GM12875 (cell line): ENCODE results near the gene NCKAP5L.

Experiments
- H3K4me3 ChIP-seq: one replicate; pipeline ENCODE4 v1.5.1; 2011; ENCODE audit warnings: low read depth, low read length, control low read depth
- CTCF ChIP-seq: IDR thresholded peaks from 2 replicates; pipeline ENCODE4 v1.5.1; 2011; ENCODE audit warnings: low read depth, mild to moderate bottlenecking, control low read depth, inconsistent platforms, low read length, moderate library complexity, borderline replicate concordance; ENCODE audit not compliant: insufficient read depth

NCKAP5L gene

GRCh38 chr12:49798934-49799333 is 29.3 kb downstream of the NCKAP5L start:
- no peak for TF ChIP-seq CTCF
- H3K4me3 ChIP-seq: no peak overlapping the region

- no peak for TF ChIP-seq CTCF
- no peak overlapping the region for H3K4me3 ChIP-seq
Observed at GRCh38 chr12:49798248-49798647, 30.0 kb downstream of the NCKAP5L start.

GRCh38 chr12:49797449-49797776 is 30.8 kb downstream of the NCKAP5L start:
- H3K4me3 ChIP-seq: no peak overlapping the region
- TF ChIP-seq CTCF: no peak

- no peak for TF ChIP-seq CTCF
- H3K4me3 ChIP-seq: no peak overlapping the region
Observed at GRCh38 chr12:49796606-49797448, 31.4 kb downstream of the NCKAP5L start.

GRCh38 chr12:49796155-49796554 is 32.1 kb downstream of the NCKAP5L start:
- no peak overlapping the region for H3K4me3 ChIP-seq
- TF ChIP-seq CTCF: no peak

- H3K4me3 ChIP-seq: no peak overlapping the region
- no peak for TF ChIP-seq CTCF
Observed at GRCh38 chr12:49795654-49796105, 32.5 kb downstream of the NCKAP5L start.
